HG03432 (cell line): ENCODE data around the gene ATXN10.

Source experiments
- ATAC-seq: cut with Tn5 transposase; IDR thresholded peaks from one replicate; pipeline ENCODE4 v1.9.1; 2021; ENCODE audit warnings: mild to moderate bottlenecking, moderate library complexity; ENCODE audit not compliant: unreplicated experiment

ATXN10 gene

GRCh38 chr22:45818424-45819085 lies 146.9 kb downstream of the ATXN10 start:
- ATAC-seq, result no peak

GRCh38 chr22:45819305-45819704 lies 147.7 kb downstream of the ATXN10 start:
- ATAC-seq, result no peak

DNA sequence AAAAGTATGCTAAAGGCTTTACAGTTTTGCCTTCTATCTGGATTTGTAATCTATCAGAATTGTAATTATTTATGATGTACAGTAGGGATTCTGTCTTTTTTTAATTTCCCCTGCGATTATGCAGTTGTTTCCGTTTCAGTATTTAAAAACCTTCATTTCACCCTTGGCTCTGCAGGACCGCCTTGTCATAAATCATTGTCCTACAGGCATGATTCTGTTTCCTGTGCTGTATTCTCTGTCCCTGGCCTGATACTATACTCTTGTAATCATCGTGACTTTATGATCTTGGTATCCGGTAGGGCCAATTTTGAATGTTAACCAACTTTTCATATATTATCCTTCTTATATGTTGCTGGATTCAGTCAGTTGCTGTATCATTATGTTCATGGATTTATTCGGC lies 151.7 kb downstream of the ATXN10 start:
- ATAC-seq, result no peak

- ATAC-seq, result no peak
These were observed 154.9 kb downstream of the ATXN10 start for GRCh38 chr22:45826520-45826919.

DNA sequence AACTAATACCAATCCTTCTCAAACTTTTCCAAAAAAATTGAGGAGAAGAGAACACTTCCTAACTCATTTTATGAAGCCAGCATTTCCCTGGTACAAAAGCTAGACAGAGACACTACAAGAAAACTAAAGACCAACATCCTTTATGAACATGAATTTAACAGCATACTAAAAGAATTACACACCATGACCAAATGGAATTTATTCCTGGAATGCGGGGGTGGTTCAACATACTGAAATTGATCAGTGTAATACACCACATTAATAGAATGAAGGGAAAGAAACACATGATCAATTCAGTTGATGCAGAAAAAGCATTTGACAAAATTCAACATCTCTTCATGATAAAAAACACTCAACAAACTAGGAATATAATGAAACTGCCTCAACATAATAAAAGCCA lies 157.2 kb downstream of the ATXN10 start:
- ATAC-seq, result no peak

DNA sequence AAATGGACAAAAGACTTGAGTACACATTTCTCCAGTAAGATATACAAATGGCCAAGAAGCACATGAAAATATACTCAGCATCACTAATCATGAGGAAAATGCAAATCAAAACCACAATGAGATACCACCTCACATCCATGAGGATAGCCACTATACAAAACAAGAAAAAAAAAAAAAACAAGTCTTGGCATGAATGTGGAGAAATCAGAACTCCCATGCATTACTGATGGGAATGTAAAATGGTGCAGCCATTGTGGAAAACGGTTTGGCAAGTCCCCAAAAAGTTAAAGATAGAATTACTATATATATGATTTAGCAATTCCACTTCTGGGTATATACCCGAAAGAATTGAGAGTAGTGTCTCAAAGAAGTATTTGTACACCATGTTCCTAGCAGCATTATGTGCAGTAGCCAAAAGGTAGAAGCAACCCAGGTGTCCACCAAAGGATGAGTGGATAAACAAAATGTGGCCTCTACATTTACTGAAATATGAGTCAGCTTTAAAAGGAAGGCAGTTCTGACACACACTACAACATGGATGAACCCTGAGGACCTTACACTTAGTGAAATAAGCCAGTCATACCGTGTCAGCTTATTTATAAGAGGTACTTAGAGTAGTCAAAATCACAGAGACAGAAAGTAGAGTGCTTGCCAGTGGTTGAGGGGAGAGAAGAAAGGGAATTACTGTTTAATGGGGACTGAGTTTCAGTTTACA lies 159.1 kb downstream of the ATXN10 start:
- no peak for ATAC-seq

- no peak for ATAC-seq
These were observed 159.8 kb downstream of the ATXN10 start for GRCh38 chr22:45831394-45831793.

GRCh38 chr22:45832180-45832579 lies 160.5 kb downstream of the ATXN10 start:
- ATAC-seq, result no peak

DNA sequence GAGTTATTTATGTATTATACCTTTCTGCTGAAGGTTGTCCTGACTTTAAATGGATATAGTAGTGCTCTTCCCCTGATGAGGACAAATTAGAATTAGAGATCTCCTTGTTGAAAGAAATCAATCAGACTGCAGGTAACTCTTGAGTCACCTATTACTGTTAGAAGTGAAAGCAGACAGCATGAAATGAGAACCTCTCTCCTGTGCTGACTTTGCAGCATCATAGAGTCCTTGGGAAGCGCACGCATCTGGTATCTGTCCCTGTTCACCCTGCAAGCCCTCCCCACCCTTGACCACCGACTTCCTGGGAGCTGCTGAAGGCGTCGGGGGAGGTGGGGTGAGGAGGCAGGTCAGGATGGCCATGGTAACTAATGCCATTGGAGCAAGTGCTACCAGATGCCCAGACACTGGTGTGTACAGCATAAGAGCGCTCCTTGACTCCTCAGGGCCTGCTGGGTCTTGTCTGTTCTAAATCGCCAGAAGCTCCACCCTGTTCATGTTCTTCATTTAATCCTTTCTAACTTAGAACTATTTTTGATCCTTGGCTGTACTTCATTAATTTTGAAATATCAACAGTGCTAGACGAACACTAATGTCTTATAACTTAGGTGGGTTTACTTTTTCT lies 161.4 kb downstream of the ATXN10 start:
- ATAC-seq, result no peak

- no peak for ATAC-seq
These were observed 162.0 kb downstream of the ATXN10 start for GRCh38 chr22:45833613-45834012.

- ATAC-seq, result no peak
These were observed 162.6 kb downstream of the ATXN10 start for GRCh38 chr22:45834241-45834640.

GRCh38 chr22:45834795-45835194 lies 163.2 kb downstream of the ATXN10 start:
- no peak for ATAC-seq

DNA sequence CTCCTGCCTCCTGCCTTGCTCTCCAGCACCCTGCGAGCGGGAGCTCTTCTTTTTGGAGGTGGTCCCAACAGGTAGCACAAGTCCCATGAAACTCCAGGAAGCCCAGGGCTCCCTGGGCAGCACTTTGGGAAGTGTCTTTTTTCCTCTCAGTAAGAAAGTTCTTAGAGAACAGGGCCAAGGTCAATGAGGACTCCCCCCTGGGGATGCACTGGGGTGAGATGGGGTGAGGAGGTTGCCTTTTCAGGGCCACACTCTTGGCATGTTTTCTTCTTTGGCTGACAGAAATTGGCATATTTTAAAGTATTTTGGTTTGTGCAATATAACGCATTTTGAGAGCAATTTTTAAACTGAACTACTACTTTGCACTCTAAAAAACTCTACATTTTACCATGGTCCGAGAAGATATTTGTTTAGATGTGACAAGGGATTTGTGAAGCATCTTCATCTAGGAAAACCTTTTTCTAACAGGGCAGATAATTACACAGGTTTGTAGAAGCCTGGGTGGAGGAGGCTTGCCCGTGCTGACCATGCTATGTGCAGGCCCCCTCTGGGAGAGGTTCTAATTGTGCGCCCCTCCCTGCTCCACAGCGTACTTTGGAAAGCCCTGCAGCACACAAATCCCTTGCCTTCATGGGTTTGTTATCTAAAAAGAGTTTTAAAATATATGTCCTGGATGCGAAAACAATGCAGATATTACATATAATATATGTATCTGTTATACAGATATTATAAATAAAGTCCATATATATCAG lies 165.0 kb downstream of the ATXN10 start:
- ATAC-seq, result no peak

GRCh38 chr22:45837508-45837907 lies 165.9 kb downstream of the ATXN10 start:
- no peak for ATAC-seq

DNA sequence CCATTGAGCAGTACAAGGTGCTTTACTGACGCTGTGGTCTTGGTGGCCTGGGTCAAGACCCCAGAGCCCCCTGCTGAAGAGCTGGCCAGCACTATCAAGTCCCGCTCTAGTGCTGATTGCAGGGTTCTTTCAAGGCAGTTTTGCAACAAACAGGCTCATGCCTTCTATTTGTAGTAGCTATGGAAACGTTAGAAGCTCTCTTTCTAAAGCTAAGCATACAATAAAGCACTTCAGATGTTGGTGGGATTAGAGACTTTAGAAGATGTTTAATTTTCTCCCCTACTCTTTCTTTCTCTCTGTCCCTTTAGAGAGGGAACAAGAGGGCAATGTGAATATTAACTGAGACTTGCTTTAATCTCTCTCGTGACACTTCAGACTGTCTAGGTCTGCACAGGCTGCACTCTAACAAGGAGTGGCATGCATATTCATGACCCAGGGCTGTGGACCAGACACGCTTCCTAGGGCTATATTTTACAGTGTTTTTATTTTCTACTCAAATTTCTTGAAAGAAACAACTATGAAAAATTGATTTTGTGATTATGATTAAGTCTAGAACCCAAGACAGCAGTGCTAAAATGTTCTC lies 166.8 kb downstream of the ATXN10 start:
- ATAC-seq, result no peak

- no peak for ATAC-seq
These were observed 168.8 kb downstream of the ATXN10 start for GRCh38 chr22:45840483-45840882.

- no peak for ATAC-seq
These were observed 170.8 kb downstream of the ATXN10 start for GRCh38 chr22:45842291-45842991.

GRCh38 chr22:45843031-45843430 lies 171.4 kb downstream of the ATXN10 start:
- ATAC-seq, result no peak

DNA sequence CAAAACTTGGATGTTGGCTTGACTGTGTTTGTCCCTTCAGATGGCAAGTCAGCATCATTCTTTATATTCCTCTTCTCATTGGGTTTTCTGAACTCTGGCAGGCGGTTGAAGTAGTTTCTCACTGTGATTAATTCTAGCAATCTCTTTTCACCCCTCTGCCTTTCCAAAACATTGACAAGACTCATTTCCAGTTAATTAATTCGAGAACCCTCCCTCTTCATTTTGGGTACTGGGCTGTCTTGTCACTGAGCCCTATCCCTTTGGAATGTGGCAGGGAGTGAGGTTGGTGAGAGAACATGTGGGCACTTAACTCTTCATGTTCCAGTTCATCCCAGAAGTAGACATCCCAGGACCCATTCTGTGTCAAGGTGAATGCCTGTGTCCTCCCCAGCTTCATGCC lies 172.4 kb downstream of the ATXN10 start:
- ATAC-seq, result no peak

- no peak for ATAC-seq
These were observed 173.4 kb downstream of the ATXN10 start for GRCh38 chr22:45845076-45845487.

GRCh38 chr22:45846952-45847351 lies 175.3 kb downstream of the ATXN10 start:
- no peak for ATAC-seq
